Measurements from ENCODE around the gene CBFB.

- TF ChIP-seq GATA3 (IDR thresholded peaks at IDR 0.05; ENCODE audit: low read depth, low read length): no peak
- no peak for TF ChIP-seq GATA2 (IDR thresholded peaks at IDR 0.05; ENCODE audit: low read depth, low read length)
Observed at GRCh38 chr16:67089101-67089500, 60.2 kb downstream of the CBFB start.
